GF-D8 (cell line): ENCODE data around the gene JAK3.

ENCODE experiments used
- DNase-seq: peaks from one replicate; lab custom pipeline; 2025; lab: John Stamatoyannopoulos, UW

JAK3 gene

DNA sequence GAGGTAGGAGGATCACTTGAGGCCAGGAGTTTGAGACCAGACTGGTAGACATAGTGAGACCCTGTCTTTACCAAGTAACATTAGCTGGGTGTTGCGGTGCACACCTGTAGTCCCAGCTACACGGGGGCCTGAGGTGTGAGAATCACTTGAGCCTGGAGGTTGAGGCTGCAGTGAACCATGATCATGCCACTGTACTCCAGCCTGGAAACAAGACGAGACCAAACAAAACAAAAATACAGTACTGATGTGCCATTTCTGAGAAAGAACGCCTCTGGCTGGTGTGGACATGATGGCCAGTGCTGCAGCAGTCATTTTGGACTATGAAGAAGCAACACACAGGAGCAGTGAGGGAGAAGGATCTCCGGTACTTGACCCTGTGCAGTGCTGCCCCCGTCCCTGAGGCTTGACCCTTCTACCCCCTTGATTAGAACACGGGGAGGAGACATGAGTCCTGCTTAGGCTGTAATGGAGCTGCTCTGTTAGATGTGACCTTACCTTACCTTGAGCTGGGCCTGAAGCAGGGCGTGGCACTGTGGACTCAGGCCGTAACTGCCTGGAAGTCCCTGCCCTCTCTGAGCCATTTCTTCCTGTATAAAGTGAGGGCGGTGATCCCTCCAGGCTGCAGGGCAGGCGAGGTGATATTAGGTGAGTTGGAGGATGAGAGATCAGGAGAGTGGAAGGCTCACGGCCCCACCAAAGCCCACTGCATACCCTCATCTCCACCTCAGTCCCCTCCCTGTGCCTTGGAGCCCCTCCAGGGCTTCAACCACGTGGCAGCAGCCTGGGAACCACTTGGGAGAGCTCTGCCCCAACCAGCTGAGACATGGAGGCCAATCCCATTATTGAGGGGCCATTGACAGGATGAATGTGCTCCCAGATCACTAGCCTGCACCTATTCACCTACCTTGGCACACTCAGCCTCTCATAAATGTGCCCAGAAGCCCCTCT is 17.9 kb upstream of the JAK3 start:
- DNase-seq = no peak

DNA sequence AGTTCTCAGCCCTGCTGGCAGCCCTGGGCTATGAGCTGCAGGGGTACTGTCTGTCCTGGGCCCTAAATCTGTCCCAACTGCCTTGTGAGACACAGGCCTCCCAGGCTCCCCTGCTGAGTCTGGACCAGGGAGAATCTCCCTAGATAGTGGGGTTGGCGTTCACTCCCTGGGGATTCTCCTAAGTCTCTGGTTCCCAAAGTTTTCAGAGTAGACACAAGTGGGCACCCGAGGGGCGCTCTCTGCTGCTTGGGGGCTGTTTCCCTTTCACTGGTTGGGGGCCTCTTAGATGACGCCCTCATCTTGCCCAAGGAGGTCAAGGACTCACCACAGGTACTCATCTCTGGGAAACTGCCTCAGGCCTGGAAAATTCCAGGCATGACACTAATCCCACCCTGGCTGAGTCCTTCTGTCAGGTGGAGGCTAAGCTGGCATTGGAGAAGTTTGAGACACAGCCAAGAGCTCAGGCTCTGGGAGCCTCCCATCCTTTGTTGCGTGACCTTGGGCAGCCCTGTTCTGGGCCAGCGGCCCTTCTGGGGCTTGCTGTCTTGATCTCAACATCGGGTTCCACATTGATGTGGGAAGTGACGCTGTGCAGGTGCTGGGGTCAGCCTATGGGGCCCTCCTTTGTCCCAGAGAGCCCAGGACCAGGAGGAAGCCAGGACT is 15.9 kb upstream of the JAK3 start:
- no peak for DNase-seq

DNA sequence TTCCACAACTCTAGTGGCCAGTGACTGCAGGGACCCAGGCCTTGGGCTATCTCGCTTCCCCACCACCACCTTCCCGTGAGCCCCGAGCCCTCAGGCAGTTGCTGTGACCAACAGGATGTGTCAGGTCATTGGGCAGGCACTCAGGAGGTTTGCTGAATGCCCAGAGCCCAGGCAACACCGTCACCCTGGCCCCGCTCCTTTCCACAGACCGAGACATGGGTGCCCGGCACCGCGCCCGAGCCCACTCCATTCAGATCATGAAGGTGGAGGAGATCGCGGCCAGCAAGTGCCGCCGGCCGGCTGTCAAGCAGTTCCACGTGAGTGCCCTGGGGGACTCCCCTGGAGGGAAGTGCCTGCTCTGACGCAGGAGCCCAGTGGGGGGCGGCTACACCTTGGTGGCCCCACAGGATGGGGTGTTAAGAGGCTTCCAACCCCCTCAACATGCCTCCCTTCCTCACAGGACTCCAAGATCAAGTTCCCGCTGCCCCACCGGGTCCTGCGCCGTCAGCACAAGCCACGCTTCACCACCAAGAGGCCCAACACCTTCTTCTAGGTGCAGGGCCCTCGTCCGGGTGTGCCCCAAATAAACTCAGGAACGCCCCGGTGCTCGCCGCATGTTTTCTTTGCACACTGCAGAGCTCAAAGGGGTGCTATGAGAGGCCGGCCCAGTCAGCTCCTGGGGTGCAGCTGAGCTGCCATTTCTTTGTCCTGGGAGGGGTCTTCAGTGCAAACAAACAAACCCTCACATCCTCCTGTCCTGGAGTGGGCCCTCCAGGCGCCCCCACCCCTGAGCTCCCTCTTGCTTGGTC is 15.1 kb upstream of the JAK3 start:
- DNase-seq = no peak

DNA sequence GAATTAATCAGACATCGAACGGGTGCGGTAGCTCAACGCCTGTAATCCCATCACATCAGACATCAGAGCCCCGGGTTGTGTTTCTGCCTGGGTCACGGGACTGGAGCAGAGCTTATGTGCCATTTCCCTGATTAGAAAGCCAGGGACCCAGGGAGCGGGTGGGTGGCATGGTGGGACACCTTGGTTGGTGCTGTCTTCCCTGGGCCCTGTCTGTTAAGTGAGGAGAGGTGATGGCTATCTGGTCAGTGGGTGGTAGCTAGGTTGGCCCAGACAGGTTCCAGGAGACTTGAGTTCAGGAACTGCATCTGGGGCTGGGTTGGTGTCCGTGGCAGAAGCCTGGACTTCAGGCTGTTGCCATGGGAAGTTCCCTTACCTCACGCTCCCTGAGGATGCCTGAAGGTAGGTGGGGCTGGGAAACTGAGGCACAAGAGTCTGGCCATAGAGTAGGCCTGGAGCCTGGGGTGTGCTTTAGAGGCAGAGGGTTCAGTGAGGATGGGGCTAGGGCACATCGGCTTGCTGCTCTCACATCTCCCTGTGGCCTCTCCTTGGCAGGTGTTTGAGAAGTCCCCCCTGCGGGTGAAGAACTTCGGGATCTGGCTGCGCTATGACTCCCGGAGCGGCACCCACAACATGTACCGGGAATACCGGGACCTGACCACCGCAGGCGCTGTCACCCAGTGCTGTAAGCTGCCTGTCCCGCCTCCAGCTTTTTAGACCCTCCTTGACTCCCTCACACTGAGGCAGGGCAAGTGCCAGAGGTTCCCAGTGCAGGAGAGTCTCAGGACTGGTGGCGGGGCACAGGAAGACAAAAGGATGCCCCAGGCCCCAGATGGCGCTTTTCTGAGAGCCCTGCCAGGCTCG is 14.0 kb upstream of the JAK3 start:
- no peak for DNase-seq

DNA sequence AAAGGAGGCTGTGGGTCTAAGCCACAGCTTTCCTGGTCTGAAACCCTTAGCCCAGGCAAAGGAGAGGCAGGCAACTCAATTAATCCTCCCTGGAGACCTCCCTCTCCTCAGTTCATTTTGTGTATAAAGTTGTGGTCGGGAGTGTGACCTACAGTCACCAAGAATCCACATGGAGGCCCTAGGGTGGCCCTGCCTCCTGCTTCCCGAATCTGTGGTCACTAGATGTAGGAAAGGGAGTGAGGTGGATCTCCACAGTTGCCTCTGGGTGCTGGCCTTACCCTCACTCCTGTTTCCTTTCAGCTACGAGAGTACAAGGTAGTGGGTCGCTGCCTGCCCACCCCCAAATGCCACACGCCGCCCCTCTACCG is 13.2 kb upstream of the JAK3 start:
- no peak for DNase-seq

DNA sequence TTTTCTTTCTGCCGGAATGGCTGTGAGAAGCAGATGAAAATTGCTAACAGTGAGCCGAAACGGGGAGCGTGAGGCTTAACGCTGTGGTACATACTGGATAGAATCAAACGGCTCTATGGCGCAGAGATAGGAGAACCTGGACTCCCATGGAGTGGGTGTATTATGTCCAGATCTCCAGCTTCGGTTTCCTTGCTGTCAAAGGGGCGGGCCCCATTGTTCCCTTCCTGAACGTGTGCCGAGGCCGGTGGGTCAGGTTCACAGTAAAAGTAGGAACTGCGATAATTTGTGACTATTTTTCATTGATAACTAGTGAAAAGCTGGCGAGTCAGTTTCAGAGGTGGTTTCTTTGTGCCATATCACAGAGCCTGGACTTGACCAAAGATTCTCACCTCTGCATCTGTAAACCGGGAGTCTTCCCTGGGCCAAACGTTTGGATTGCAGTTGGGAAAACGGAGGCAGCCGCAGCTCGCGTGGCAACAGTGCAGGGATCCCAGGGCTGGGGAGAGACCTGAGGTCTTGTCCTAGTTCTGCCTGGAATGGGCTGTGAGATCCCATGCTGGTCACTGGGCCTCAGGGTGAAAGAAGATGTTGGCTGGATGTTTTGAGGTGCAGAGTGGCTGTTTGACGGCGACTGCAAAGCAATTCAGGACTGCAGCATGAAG is 12.7 kb upstream of the JAK3 start:
- no peak for DNase-seq

DNA sequence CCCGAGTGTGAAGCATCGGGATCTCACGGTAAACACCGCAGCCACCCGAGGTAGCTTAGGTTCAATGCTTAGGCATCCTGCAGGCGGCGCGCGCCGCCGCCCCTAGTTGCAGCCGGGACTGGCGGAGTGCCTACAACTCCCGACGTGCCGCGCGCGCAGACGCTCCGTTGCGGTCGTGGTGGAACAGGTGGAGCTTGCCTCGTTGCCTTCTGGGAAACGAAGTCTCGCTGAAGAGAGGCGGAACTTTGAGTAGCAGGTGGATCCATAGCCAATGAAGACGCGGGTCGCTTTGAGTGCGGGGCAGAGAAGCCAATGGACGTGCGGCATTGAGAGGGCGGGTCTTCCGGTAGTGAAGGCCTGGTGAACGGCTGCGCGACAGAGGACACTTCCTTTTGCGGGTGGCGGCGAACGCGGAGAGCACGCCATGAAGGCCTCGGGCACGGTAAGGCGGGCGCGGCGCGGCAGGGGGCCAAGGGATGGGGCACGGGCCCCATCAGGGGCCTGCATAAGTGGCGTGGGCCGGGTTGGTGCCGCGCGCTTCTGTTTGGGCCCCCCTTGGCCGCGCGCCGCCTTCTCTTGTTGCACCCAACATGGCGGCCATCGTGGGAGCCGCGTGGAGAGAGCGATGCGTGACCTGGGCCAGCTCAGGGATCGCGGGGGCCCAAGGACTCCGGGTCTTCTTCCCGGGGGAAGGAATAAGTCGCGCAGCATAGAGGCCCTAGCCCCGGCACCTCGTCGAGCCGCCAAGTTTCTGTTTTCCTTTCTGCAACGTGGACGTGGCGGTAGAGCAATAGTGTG is 11.9 kb upstream of the JAK3 start, which contains the start of gene RPL18A:
TSS of gene RPL18A (plus strand) at position 378 of the 798 bp plus-strand sequence. CDS start at position 425, 47 bp downstream.
- DNase-seq = peak; percentile 98

DNA sequence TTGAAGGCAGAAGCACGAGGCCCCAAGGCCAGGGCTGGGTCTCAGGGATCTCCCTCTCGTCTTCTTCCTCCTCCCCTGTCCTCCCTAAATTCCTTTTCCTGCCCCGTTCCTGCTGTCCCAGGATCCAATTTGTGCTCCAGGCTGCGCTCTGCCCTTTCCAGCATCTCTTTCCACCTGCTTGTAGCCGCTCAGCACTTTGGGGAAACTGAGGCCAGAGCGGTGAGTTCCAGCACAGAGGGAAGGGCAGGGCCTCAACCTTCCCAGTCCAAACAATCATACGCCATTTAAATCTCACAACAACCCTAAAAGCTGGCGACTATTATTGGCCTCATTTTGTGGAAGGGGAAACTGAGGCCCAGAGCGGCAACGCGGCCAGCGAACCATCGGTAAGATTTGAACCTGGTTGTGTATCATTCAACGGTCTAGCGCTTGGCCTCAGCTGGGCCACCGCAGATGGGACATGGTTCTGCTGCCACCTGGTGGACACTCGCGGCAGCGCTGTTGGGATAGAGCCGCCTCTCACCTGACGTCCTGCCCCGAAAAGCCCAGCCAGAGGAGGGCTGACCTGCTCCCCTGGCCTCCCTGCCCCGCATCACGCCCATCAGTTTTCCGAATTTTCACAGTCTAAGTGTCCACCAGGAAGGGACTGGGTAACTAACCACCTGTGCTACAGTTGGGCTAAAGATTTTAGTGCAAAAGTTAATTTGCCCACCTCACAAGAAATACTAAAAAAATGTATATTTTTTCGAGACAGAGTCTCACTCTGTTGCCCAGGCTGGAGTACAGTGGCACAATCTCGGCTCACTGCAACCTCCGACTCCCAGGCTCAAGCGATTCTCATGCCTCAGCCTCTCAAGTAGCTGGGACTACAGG is 7.7 kb upstream of the JAK3 start:
- DNase-seq = no peak

DNA sequence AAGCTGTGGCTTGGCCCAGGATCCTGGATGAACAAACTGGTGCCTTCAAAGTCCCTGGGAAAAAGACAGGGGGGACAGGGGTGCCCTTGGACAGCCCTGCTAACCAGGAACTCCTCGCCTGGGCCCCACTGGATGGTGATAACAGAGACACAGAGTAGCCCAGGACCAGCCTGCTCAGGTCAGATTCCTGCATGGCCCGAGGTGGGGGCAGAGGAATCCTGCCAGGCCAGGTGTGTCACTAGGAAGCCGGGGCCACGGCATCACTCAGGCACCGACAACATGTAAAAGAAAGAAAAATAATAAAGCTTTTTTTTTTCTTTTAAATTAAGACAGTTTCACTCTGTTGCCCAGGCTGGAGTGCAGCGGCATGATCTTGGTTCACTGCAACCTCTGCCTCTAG is 6.3 kb upstream of the JAK3 start:
- no peak for DNase-seq

DNA sequence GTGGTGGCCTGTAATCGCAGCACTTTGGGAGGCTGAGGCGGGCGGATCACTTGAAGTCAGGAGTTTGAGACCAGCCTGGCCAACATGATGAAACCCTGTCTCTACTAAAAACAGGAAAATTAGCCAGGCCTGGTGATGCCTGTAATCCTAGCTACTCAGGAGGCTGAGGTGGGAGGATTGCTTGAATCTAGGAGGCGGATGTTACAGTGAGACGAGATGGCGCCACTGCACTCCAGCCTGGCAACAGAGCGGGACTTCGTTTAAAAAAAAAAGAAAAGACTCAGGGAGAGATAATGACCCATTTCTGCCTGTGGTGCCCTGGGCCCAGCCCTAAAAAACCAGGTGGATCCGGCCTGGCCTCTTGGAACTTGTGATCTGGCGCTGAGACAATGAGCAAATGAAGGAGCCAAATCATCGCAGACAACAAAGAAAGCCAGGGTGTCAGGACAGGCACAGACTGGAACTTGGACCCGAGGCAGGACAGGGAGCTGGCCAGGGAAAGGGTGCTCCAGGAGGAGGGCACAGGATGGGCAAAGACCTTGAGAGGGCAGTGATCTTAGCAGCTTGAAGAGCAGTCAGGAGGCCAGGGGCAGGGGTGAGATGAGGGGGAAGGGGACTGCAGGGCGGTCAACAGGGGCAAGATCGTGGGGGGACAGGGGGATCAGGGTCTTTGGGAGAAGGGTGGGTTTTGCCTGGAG is 962 bp upstream of the JAK3 start:
- DNase-seq = no peak

DNA sequence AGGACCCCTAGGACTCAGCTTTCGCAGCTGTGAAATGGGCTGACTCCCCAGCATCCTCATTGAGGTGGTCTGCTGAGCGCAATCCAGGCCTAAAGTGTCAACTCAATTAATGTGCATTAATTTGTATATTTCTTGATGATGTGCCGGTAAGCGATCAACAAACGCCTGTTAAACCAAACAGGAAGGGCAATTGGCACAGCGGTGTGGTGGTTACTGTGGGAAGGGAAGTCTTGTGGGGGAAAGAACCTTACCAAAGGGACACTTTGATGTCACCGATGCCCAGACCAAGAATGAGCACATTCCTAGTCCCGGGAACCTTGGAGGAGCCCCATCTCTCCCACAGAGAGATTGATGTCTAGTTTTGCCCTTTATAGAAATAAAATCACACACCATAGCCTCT is 1.6 kb downstream of the JAK3 start:
- no peak for DNase-seq

DNA sequence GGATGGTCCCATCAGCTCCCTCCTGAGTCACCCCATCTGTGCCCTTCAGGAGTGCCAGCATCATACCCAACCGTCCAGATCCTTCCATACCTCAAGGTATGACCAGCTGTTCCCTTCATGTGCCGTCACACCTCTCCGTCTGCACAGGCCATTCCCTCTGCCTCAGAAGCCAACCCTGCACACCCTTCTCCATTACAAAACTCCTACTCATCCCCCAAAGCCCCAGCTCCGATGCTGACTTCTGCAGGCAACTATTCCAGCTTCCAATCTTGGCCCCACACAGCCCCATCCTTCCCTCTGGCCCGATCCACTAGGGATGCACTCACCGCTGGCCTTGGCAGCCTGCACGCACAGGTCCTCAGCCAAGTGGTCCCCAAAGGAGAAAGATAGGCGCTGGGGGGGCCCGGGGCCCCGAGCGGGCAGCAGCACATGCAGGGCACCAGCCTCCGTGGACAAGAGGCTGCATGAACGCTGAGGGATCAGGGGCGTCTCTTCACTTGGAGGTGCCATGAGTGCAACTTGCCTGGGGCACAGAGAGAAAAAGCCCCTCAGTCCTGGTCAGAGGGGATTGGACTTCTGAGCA is 3.8 kb downstream of the JAK3 start:
- no peak for DNase-seq

DNA sequence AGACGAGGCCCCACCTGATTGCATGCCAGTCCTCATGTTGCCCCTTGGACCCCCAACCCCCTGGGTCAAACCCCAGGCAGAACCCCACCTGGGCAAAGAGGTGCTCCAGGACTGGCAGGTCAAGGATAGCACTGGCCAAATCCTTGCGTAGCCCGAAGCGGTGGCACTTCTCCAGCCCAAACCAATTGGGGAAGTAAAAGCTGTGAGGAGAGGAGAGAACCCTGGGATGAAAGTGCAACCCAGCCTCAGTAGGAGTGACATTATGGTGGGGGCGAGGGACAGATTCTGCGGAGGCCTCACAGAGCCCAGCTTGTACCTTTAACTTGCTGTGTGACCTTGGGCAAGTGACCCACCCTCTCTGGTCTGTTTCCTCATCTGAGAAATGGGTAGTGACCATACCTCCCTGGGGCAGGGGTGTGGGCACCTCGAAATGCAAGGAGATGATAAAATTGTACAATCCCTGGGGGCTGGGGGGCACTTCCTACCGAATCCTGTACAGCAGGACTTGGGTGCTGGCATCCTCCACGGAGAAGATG is 4.4 kb downstream of the JAK3 start:
- DNase-seq = no peak

DNA sequence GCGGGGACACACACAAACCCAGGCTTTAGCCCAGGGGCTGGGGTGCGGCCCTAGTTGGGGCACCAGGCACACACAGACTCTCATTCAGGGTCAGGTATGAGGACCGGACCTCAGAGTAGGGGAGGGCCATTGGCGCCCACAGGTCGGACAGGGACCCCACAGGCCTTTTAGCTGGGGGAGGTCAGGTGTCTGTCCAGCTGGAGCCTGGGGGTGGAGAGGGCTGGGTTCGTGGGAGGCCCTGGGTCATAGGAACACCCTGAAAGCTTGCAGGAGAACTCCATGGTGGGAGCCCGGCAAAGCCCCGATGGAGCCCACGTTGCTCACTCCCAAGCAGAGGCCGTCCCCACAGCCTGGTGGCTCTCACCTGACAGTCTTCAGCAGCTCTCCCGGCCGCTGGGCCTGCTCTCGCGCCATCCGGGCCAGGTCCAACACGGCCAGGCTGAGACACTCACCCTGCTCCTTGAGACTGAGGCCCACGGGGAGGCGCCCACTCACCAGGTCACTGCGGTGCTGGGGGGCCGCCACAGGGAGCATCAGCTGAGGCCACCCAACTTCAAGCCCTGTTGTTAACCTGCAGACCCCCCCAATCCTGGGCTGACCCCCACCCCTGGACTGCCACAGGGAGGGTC is 5.0 kb downstream of the JAK3 start:
- no peak for DNase-seq

DNA sequence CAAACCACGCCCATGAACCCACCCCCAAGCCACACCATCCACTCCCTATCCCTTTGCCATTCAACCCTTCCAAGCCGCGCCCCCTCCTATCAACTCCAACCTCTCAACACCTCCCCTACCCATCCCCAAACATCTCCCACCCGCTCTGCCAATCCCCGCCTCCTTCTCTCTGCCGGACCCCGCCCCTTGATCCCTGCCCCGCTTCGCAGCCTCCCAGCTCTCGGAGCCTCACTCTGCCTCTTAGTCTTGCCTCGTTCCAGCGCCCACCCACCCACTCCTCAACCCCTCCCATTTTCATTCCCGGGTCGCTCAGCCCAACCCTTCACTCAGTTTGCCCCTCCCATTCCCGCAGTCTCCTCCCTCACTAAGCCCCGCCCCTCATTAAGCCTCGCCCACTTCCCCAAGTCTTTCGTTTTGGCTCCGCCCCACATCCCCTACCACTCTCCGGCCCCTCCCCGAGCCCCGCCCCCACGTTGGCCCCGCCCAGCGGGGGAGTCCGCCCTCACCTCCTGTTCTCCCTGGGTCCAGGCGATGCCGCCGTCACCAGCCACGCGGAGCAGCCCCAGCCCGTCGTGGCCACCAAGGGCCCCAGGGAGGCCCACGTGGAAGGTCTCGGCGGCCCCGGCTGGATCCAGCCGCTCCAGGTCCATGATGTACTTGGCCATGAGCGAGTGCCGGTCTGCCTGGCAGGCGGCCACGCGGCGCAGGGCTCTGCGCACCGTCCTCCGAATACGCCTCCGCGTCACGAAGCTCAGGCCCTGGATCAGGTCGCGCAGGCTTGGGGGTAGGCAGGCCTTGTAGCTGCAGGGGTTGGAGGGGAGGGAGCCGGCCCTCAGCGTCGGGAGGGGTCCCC is 5.7 kb downstream of the JAK3 start:
- no peak for DNase-seq

DNA sequence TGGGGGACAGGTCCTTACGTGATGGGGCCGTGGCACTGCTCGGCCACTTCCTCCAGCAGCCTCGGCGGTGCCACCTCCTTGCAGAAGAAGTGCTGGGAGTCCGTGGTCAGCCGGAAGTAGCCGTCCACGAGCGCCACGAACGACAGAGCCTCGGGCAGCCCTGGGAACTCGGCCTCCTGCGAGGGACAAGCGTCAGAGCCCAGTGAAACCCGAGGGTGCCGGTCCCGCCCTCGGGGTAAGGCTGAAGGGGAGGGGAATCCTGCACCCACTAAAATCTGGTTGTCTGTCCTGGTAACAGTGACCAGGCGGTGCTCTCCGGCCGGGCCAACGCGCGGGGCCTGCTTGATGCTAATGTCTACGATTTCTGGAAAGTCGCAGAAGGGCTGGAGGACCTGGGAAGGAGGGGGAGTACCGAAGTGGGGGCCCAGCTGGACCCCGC is 6.4 kb downstream of the JAK3 start:
- no peak for DNase-seq
